ENCODE measurements around the gene SPINT3.
A peak's percentile ranks its signal among the peaks of the same experiment; 100 is the strongest.
"Not testable (repeated sequence)": the region's sequence is repeated elsewhere in the genome, so short reads cannot be mapped to it uniquely, and the experiment has no call there.

The SPINT3 gene

DNA sequence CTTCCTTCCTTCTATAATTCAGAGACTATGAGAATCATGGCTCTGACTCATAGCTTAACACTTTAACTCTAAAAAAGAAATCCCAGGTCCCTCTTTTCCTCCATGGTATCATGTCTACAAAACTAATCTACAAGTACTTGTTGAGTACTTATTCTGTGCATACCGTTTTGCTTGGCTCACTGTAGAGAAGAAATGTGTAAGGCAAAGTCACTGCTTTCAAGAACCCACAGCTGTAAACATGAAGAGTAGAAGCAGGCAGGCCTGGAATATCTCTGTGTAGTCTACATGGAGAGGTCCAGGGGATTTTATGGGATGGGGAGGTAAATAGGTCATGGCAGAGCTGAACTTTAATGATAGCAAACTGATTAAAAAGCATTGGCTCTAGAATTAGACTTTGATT lies 13.8 kb downstream of the SPINT3 start:
- DNase-seq, result no peak

DNA sequence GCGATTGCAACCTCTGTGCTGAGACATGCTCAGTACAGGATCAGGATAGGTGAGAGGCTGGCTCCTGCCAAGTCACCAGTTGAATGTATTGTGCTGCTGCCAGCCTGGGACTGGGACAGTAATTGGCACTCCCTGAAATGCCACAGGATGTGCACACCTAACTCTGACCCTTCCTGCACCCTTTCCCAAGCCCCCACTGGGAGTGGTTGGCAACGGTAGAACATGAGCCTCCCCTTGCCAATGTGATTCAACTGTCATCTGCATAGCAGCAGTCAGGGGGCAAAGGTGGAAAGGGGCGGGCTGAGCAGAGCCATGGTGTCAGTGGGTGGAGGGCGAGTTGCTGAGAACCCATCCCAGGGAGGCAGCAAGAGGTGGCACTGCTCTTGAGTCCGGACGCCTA lies 15.4 kb downstream of the SPINT3 start:
- DNase-seq, result no peak

DNA sequence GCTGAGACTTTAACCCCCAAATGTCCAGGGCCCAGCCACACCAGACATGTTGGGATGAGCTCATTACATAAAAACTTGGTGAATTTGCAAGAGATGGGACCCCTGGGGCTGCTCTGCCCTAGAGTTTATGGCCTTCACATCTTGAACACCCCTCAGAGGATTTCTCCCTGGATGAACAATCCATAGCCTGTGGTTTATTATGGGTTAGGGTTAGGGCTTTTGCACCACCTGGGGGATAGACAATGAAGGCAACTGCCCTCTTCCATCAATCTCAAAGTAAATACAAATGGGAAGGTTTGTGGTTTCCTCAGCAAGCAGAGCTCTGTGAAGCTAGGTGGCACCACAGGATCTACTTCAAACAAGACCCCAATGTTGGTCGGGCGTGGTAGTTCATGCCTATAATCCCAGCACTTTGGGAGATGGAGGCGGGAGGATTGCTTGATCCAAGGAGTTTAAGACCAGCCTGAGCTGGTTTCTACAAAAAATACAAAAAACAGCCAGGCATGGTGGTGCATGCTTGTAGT lies 17.4 kb downstream of the SPINT3 start:
- DNase-seq, result no peak

DNA sequence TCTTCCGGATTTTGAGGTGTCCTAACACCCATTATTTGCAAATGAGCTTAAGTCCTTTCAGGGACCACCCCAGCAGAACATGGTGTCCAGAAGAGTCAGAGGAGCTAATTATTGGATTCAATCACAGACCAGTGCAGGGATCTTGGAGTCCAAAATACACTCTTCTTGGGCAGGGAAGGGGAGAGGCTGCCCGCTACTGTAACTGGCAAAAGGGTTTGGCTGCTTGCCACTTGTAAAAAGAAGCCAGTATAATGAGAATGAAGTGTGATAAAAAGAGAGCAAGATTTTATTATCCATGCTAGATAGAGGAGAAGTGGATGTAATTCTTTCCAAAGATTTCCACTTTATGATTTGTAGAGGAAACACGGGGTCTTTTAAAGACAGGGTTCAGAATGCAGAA lies 19.3 kb downstream of the SPINT3 start:
- no peak for DNase-seq

DNA sequence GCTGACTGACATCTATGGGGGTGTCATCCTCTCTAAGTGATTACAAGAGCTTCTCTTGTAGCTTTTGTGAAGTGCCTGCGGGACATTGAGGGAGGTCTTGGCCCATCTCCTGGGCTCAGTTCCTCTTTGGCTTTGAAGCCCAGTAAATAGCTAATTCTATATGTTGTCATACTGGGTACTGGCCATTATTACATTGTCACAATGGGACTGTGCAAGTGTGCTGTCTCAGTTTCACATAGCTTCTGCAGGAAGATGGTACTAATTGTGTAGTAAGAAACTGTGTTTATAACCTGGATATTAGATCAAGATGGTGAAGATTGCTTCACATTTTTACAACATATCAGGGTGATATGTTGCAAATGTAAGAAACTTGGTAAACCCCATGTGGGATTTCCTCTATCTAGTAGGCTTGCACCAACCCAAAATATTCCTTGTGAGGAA lies 19.9 kb downstream of the SPINT3 start:
- no peak for DNase-seq

DNA sequence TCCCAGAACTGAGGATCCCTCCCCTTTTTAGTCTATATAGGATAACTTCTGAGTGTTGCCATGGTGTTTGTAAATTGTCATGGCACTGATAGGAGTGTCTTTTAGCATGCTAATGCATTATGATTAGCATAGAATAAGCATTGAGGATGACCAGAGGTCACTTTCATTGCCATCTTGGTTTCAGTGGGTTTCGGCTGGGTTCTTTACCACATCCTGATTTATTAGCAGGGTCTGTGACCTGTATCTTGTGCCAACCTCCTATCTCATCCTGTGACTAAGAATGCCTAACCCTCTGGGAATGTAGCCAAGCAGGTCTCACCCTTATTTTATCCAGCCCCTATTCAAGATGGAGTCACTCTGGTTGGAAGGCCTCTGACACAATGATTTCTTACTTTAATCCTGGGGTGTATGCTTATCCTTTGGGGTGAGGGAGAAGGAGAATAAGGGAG lies 26.3 kb downstream of the SPINT3 start:
- no peak for DNase-seq

DNA sequence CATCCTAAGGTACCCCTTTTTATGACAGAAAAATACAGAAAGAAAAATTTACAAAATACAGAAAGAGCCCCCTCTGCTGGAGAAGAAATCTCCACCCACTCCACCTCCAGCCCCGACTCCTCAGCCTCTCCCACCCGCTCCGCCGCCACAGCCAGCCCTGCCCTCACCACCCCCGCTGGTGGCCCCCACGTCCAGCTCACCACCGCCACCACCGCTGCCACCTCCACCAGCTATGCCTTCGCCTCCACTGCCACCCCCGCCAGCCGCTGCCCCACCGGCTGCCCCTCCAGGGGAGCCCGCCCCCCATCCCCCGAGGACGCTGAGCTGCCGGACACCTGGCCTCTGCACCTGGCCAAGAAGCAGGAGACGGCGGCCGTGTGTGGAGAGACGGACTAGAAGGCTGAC lies 28.2 kb downstream of the SPINT3 start:
- DNase-seq, result no peak

DNA sequence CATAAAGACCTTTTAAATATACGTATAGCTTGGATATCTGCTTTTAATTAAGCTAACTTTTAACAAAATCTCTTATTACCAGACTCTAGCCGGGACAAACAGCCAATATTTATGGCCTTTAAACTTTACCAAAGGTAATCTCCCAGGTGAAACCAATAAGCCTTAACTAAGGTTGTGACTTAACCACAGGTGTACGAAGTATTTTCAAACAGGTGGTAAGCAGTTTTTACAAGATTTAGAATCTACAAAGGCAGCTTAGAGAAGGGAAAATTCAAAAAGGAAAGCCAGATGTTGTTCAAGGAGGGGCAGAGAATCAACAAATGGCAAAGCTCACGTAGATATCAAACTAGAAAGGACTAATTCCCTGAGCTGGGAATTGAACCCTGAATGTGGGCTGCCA lies 30.0 kb downstream of the SPINT3 start:
- no peak for DNase-seq

DNA sequence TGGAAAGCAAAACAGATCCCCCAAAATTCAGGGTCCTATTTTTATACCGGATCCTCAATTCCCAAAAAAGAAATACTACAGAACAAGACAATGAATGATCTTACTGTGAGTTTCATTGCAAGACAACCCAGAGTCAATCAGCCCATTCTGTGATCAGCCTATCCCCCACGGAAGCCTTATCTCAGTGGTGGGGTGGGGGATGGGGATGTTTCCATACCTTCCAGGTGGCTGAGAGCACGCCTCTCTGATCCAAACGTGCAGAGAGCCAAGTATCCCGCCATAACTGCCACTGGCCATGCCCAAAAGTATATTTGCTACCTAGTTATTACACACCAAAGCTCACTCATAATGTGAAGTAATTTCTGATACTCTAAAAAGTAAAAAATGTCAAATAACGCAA lies 30.7 kb downstream of the SPINT3 start:
- no peak for DNase-seq

DNA sequence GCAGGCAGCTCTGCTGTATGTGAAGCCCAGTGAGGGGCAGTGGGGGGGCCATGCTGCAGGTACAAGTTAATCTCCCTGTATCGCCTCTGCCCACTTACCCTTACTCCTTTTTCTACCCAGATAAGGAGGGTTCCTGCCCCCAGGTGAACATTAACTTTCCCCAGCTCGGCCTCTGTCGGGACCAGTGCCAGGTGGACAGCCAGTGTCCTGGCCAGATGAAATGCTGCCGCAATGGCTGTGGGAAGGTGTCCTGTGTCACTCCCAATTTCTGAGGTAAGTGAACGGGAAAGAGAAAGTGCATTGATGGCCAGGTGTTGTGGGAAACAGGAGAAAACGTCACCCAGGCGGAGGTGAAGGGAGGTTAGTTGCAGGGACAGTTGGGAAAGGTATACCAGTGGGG lies 35.6 kb downstream of the SPINT3 start:
- DNase-seq, result no peak

DNA sequence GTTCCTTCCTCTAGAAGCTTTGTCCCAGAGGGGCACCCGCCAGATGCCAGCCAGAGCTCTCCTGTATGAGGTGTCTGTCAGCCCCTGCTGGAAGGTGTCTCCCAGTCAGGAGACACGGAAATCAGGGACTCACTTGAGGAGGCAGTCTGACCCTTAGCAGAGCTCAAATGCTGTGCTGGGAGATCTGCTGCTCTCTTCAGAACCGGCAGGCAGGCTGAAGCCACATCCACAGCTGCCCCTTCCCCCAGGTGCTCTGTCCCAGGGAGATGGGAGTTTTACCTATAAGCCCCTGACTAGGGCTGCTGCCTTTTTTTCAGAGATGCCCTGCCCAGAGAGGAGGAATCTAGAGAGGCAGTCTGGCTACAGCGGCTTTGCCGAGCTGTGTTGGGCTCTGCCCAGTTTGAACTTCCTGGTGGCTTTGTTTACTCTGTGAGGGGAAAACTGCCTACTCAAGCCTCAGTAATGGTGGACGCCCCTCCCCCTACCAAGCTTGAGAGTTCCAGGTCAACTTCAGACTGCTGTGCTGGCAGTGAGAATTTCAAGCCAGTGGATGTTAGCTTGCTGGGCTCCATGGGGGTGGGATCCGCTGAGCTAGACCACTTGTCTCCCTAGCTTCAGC lies 37.8 kb downstream of the SPINT3 start:
- not testable (repeated sequence) for DNase-seq

DNA sequence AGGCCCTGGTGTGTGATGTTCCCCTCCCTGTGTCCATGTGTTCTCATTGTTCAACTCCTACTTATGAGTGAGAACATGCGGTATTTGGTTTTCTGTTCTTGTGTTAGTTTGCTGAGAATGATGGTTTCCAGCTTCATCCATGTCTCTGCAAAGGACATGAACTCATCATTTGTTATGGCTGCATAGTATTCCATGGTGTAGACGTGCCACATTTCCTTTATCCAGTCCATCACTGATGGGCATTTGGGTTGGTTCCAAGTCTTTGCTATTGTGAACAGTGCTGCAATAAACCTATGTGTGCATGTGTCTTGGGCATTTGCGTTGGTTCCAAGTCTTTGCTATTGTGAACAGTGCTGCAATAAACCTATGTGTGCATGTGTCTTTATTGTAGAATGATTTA lies 43.1 kb downstream of the SPINT3 start:
- DNase-seq, result not testable (repeated sequence)

DNA sequence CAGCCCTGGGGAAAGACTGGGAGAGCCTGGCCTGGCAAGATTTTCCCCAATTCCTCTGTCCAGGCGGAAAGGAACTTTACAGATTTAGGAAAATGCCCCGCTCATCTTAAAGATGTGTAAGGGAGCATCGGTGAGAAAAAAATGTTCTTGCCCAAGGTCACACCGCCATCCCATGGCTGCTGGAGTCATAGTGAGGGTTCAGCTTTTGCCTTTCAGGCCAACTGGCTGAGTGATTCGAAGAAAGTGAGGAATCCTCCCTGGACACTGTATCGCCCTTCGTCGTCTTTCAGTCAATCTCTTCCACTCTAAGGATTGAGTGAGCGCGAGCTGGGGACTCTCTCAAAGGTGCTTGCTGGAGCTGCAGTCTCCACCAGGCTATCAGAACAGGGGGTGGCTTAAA lies 44.5 kb downstream of the SPINT3 start:
- DNase-seq, result peak; percentile 3

DNA sequence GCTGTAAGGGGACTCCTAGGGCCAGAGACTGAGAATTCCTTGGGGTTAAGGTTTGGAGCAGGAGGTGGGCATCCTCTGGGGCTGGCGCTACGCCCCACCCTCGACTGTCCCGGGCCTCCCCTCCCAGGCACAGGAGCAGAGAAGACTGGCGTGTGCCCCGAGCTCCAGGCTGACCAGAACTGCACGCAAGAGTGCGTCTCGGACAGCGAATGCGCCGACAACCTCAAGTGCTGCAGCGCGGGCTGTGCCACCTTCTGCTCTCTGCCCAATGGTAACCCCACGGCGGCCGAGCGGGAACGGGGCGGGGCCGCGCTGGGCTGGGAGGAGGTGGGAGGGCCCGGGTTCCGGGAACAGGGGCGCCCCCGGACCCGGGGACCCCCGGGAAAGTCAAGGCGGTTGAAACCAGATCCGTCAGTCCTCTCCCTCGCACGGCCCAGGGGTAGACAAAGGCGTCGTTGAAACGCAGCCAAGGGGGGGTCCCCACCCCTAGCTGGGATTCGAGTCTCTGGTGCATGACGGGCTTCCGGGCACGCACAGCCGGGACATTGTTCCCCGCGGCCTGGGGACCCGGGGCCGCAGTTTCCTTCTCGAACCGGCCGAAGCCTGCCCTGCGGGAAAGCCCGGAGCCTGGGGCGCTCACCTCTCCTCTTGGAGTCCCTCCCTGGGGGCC lies 45.0 kb downstream of the SPINT3 start:
- DNase-seq, result peak; percentile 24

DNA sequence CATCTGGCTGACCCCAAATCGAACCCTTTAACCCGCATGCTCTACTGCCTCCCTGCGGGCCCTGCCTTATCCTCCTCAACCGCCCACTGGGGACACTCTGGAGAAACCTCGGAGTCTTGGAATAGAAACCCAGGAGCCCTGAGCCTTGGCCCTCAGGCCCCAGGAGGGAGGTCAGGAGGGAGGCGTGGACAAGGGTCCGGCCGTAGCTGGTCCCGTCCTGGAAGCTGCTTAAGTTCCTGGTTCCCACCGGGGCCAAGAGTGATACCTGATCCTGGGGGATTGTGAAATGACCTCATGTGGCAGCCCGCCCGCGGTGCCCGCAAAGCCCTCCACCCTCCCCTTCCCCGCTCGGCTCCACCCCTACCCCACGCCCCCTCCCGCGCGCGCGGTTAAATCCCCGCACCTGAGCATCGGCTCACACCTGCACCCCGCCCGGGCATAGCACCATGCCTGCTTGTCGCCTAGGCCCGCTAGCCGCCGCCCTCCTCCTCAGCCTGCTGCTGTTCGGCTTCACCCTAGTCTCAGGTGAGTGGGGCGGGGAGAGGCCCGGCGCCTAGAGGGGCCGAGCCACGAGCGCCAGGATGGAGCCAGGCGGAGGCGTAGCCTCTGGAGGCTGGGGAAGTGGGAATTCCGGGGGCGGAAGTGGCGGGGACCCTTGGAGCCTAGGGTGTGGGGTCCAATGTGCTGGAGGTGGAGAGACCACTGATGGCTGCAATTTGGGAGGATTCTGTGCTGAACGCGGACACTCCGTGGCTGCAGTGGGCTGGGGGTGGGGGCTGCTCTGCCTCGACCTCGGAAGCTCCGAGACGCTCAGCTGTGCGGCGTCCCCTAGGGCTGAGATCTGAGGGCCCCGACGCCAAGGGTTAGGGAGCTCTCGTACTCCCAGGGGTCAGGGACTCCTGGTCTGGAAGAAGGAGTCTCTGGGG lies 45.8 kb downstream of the SPINT3 start, which contains the start of gene WFDC2:
Gene WFDC2 (plus strand): TSS at position 418 of the 926 bp plus-strand sequence. CDS start 29 bp downstream, at position 447.
- peak; percentile 23 for DNase-seq

DNA sequence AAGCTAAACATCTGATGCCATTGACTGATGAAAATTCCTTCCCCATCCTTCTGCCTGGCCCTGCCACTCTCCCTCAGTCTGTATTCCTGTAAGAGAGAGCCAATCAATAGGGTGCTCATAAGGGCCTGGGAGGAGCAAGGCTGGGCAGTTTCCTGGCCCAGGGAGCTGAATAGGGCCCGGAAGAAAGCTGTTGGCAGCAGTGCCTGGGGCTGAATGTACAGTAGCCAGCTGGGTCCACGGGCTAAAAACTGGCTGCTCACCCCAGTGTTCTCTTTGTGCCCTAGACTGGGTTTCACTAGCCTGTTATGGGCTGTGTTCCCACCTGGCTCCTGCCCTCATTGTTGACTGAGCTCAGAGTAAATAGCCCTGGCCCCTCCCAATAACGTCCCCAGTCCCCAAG lies 47.6 kb downstream of the SPINT3 start:
- DNase-seq, result no peak

DNA sequence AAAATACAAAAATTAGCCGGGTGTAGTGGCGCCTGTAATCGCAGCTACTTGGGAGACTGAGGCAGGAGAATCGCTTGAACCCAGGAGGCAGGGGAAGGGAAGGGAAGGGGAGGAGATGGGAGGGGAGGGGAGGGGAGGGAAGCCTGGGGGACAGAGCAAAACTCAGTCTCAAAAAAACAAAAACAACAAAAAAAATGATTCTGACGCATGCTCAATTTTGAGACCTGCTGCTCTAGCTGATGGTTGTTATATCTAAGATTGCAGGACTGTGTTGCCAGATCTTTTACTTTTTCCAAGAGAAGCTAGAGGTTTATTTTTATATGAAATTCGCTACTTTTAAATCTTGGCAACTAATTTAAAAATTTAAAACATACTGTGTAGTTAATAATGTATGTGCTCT lies 48.2 kb downstream of the SPINT3 start:
- DNase-seq, result no peak

DNA sequence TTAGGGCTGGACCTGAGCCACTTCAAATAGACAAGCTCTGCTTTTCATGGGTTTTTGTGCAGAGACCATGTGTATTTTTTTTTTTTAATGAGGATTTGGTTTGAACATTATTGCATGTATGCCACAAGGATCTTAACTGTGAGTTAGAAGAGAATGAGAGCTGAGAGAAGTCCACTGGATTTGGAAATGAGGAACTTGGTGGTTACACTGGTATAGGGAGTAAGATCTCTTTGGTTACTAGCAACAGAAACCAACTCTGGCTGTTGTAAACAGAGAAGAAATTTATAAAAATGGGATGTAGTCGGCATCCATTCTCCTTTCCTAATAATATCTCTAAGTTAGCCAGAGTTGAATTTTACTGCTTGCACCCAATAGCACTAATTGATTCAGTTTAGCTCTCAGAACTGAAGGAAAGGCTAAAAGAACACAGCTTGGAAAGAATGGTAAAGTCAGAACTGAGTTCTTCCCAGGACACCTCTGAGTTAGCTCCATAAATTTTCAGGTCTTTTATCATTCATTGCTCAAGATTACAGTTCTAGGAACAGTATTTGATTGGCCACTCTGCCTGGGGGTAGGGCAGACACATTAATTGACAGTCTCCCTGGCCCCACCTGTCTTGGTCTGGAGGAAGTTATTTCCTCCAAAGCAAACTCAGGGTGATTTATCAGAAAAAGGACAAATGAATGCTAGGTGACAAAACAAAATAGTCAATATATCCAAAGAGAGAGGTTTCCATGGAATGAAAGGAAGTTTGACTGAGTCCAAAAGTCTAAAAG lies 49.7 kb downstream of the SPINT3 start:
- no peak for DNase-seq

DNA sequence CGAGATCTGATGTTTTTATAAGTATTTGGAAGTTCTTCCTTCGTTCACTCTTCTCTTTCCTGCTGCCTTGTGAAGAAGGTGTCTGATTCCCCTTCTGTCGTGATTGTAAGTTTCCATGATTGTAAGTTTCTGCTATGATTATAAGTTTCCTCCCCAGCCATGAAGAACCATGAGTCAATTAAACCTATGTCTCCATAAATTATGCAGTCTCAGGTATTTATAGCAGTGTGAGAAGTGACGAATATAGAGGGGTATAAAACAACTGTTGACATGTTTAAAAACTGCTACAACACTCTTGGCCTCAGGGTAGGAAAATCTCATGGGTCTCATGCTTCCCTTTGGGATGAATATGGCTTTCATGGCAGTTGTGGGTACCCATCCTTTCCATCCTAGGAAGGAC lies 51.7 kb downstream of the SPINT3 start:
- no peak for DNase-seq

DNA sequence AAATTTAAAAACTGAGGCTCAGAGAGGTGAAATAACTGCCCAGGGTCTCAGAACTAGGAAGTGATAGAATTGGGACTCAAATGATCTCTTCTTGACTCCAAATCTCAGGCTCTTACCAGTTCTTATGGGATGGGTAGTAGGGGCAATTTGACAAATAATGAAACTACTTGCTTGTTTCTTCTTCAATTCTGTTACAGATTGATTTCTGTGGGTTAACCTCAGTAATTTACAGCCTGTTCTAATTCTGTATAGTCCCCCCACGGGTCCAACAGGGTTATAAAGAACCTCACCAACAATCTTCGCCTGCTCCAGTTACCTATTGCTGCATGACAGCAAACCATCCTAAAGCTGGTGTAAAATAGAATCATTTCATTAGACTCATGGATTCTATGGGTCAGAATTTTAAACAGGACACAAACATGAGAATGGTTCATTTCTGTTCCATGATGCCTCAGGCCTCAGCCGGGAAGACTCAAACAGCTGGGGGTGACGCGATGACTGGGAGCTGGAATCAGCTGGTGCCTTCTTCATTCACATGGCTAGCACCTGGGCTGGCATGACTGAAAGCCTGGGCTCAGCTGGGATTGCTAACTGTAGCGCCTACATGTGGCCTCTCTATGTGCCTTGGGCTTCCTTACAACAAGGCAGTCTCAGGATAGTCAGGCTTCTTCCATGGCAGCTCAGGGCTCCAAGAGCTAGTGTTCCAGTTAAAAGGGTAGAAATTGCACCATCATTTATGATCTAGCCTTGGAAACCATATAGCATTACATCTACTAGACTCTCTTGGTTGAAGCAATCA lies 52.5 kb downstream of the SPINT3 start:
- no peak for DNase-seq
